OCI-LY1 (cell line): ENCODE data around the gene PPP1R1B.

Source experiments
- H2AFZ ChIP-seq: fragments of 200-600 bp; sonication (generic), shearing (Covaris generic); 2 replicates; pipeline ENCODE4 v1.6.0; 2014; ENCODE audit warnings: antibody characterized with exemption, mild to moderate bottlenecking, low read length
- H3F3A ChIP-seq: fragments of 200-600 bp; sonication (generic), shearing (Covaris generic); 2 replicates; pipeline ENCODE4 v1.6.0; 2014; ENCODE audit warnings: mild to moderate bottlenecking, antibody characterized with exemption, low read length, moderate library complexity; ENCODE audit not compliant: insufficient read depth
- H3K27ac ChIP-seq: fragments of 200-600 bp; sonication (generic); 2 replicates; pipeline ENCODE4 v1.5.1; 2014; ENCODE audit warnings: low read length, mixed run types, mild to moderate bottlenecking, low read depth; ENCODE audit not compliant: poor library complexity, severe bottlenecking
- H3K27me3 ChIP-seq: fragments of 200-600 bp; sonication (generic); 2 replicates; pipeline ENCODE4 v1.6.0; 2014; ENCODE audit warnings: antibody characterized with exemption, mild to moderate bottlenecking, low read length, moderate library complexity; ENCODE audit not compliant: insufficient read depth
- H3K36me3 ChIP-seq: fragments of 200-600 bp; sonication (generic); 2 replicates; pipeline ENCODE4 v1.6.1; 2014; ENCODE audit warnings: mild to moderate bottlenecking, antibody characterized with exemption, low read length, moderate library complexity, mixed read lengths; ENCODE audit not compliant: insufficient read depth
- H3K4me1 ChIP-seq: fragments of 200-600 bp; sonication (generic); 2 replicates; pipeline ENCODE4 v1.5.1; 2014; ENCODE audit warnings: mild to moderate bottlenecking, low read length, moderate library complexity; ENCODE audit not compliant: insufficient read depth, severe bottlenecking
- H3K4me2 ChIP-seq: fragments of 200-600 bp; sonication (generic), shearing (Covaris generic); 2 replicates; pipeline ENCODE4 v1.6.1; 2014; ENCODE audit warnings: low read length
- H3K4me3 ChIP-seq: fragments of 200-600 bp; sonication (generic); 2 replicates; pipeline ENCODE4 v1.5.1; 2014; ENCODE audit warnings: low read length, low read depth, mild to moderate bottlenecking, mixed read lengths; ENCODE audit not compliant: poor library complexity, severe bottlenecking
- H3K79me2 ChIP-seq: fragments of 200-600 bp; shearing (Covaris generic); 2 replicates; pipeline ENCODE4 v1.6.1; 2016; ENCODE audit warnings: mixed run types, low read length, mixed read lengths; ENCODE audit not compliant: insufficient read depth
- H3K9ac ChIP-seq: fragments of 200-600 bp; sonication (generic), shearing (Covaris generic); 2 replicates; pipeline ENCODE4 v1.6.1; 2014; ENCODE audit warnings: mild to moderate bottlenecking, low read length, mixed read lengths
- H3K9me2 ChIP-seq: fragments of 200-600 bp; sonication (generic), shearing (Covaris generic); 2 replicates; pipeline ENCODE4 v1.6.1; 2014; ENCODE audit warnings: low read depth, mild to moderate bottlenecking, low read length, mixed read lengths
- H3K9me3 ChIP-seq: fragments of 200-600 bp; shearing (Covaris generic); 2 replicates; pipeline ENCODE4 v1.6.1; 2014; ENCODE audit warnings: low read length, mixed read lengths
- H4K20me1 ChIP-seq: fragments of 200-600 bp; sonication (generic), shearing (Covaris generic); 2 replicates; pipeline ENCODE4 v1.6.0; 2016; ENCODE audit warnings: mild to moderate bottlenecking, low read length; ENCODE audit not compliant: insufficient read depth
- CTCF ChIP-seq: fragments of 200-600 bp; sonication (generic), shearing (Covaris generic); IDR thresholded peaks from 2 replicates; pipeline ENCODE4 v1.5.1; 2017; ENCODE audit warnings: mild to moderate bottlenecking, antibody characterized with exemption, low read length, moderate library complexity, mixed read lengths
- EZH2 ChIP-seq: fragments of 200-600 bp; sonication (generic), shearing (Covaris generic); IDR thresholded peaks from 2 replicates; pipeline ENCODE4 v1.8.0; 2017; ENCODE audit warnings: borderline replicate concordance, mixed run types, mild to moderate bottlenecking, antibody characterized with exemption, low read length, moderate library complexity, mixed read lengths

PPP1R1B gene

GRCh38 chr17:39659279-39660010, 32.7 kb downstream of the PPP1R1B start:
- Histone ChIP-seq H3K9ac (no peak overlapping the region), H3F3A (no peaks in the 10 kb centered on the region), H3K27me3 (no peaks in the 10 kb centered on the region), H3K4me2 (no peak overlapping the region), H3K4me1 (peaks cover 5% of the 10 kb centered on the region), H3K36me3 (peaks cover 27% of the 10 kb centered on the region; the same call in 1 of the 2 replicates), H3K79me2 (no peaks in the 10 kb centered on the region), H4K20me1 (no peaks in the 10 kb centered on the region), H3K9me3 (no peaks in the 10 kb centered on the region), H3K9me2 (no peaks in the 10 kb centered on the region), H3K4me3 (no peak overlapping the region), H3K27ac (no peak overlapping the region), H2AFZ (no peak overlapping the region)
- TF ChIP-seq CTCF (no peak), EZH2 (no peak)

GRCh38 chr17:39660011-39660360, 33.2 kb downstream of the PPP1R1B start:
- no peaks in the 10 kb centered on the region for H3K9me3 ChIP-seq
- no peak overlapping the region for H3K4me3 ChIP-seq
- H2AFZ ChIP-seq: no peak overlapping the region
- H3K4me2 ChIP-seq: no peak overlapping the region
- no peak overlapping the region for H3K27ac ChIP-seq
- no peak overlapping the region for H3K9ac ChIP-seq
- no peaks in the 10 kb centered on the region for H3K79me2 ChIP-seq
- no peaks in the 10 kb centered on the region for H3F3A ChIP-seq
- H3K36me3 ChIP-seq: peaks cover 27% of the 10 kb centered on the region; the same call in 1 of the 2 replicates
- H3K9me2 ChIP-seq: no peaks in the 10 kb centered on the region
- H3K27me3 ChIP-seq: no peaks in the 10 kb centered on the region
- TF ChIP-seq EZH2 (no peak), CTCF (no peak)
- H3K4me1 ChIP-seq: peaks cover 5% of the 10 kb centered on the region
- H4K20me1 ChIP-seq: no peaks in the 10 kb centered on the region

- Histone ChIP-seq H3K4me1 (peaks cover 5% of the 10 kb centered on the region), H3K9me2 (no peaks in the 10 kb centered on the region), H4K20me1 (no peaks in the 10 kb centered on the region), H3K4me3 (no peak overlapping the region), H3F3A (no peaks in the 10 kb centered on the region), H3K27me3 (no peaks in the 10 kb centered on the region), H2AFZ (no peak overlapping the region), H3K9me3 (no peaks in the 10 kb centered on the region), H3K4me2 (no peak overlapping the region), H3K9ac (no peak overlapping the region), H3K36me3 (peaks cover 27% of the 10 kb centered on the region; the same call in 1 of the 2 replicates), H3K79me2 (no peaks in the 10 kb centered on the region), H3K27ac (no peak overlapping the region)
- TF ChIP-seq CTCF: no peak
- TF ChIP-seq EZH2: no peak
Measured at GRCh38 chr17:39660397-39661385, 33.9 kb downstream of the PPP1R1B start.
